ENCODE results near the gene TNRC18. TPM values are rescaled to one million over a fixed set of nuclear protein-coding genes. Genes with fewer than 3 reads are reported as not detected.
"Not testable (repeated sequence)": the region's sequence is repeated elsewhere in the genome, so short reads cannot be mapped to it uniquely, and the experiment has no call there.

The TNRC18 gene
- total RNA-seq, 2 experiments from 2014 or later, result 43.8 to 44.2 TPM

DNA sequence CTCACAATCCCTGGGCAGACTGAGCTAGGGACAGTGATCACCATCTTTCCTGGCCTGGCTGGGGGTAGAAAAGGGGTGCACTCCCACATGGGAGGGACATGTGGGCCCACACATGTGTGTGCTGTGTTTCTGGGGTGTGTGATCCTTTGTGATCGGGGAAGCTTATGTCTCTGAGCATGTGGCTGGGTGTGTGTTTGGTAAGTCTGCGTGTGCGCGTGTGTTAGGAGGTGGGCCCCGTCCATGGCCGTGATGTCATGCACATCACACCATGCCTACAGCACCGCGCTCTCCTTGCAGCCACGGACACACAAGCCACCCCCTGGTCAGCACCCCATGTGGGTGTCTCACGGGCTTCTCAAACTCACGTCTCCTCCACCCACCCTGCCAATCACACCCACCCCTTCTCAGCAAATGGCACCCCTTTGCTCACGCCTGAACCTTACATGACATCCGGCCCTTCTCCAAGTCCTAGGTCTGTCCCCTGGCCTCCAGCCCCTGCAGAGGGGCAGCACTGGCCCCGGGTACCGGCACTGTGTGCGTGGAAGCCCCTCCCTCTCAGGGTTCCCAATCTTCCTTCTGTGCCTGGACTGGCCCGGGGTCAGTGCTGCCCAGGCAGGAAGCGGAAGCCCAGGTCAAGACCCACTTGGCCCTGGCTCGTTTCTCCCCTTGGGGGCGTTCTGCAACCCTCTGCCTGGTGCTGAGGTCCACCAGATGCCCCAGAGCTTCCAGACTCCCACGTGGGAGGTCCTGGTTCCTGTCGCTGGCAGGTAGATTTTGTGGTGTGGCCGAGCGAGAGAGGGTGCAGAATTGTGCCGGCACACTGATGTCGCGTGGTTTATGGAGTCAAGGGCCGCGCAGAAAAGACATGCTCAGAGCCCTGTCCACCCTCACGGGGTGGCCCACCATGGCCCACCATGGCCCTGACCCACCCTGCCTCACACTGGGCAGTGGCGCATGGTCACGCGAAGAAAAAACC lies 128.3 kb downstream of the TNRC18 start:
- intact Hi-C loops (cut with micrococcal nuclease), result no loop called here
- CTCF ChIA-PET, result interaction anchor here (1.0 kb wide), 1 partner anchor 70 kb away, joined by 3 read pairs; no protein-coding TSS in a partner anchor

GRCh38 chr7:5294169-5294987 lies 129.3 kb downstream of the TNRC18 start:
- H3K27me3 Mint-ChIP-seq, result peaks cover 18% of the 10 kb centered on the region
- no peak for DNase-seq
- no peak for ATAC-seq
- no peak for TF ChIP-seq CTCF (IDR thresholded peaks at IDR 0.05)
- H3K4me3 Mint-ChIP-seq, result no peak overlapping the region
- H3K4me1 Mint-ChIP-seq (ENCODE audit: low read depth), result peaks cover 12% of the 10 kb centered on the region
- peaks cover 6% of the 10 kb centered on the region for H3K9me3 Mint-ChIP-seq
- no peak overlapping the region for H3K27ac Mint-ChIP-seq
- ChIA-PET CTCF (interaction anchor here (1.0 kb wide), 1 partner anchor 71 kb away, joined by 3 read pairs; no protein-coding TSS in a partner anchor), POLR2A (no interaction called here)
- intact Hi-C loops (cut with micrococcal nuclease), result no loop called here
- H3K36me3 Mint-ChIP-seq (ENCODE audit: low read depth), result peaks cover 3% of the 10 kb centered on the region

More for the DNA sequence above, 128.3 kb downstream of the TNRC18 start:
- Mint-ChIP-seq H3K4me3 (no peak overlapping the region), H3K4me1 (ENCODE audit: low read depth) (peaks cover 12% of the 10 kb centered on the region), H3K27me3 (peaks cover 18% of the 10 kb centered on the region), H3K27ac (no peak overlapping the region), H3K9me3 (peaks cover 6% of the 10 kb centered on the region), H3K36me3 (ENCODE audit: low read depth) (peaks cover 3% of the 10 kb centered on the region)
- POLR2A ChIA-PET, result no interaction called here
- no peak for ATAC-seq
- DNase-seq, result no peak
- no peak for TF ChIP-seq CTCF (IDR thresholded peaks at IDR 0.05)

DNA sequence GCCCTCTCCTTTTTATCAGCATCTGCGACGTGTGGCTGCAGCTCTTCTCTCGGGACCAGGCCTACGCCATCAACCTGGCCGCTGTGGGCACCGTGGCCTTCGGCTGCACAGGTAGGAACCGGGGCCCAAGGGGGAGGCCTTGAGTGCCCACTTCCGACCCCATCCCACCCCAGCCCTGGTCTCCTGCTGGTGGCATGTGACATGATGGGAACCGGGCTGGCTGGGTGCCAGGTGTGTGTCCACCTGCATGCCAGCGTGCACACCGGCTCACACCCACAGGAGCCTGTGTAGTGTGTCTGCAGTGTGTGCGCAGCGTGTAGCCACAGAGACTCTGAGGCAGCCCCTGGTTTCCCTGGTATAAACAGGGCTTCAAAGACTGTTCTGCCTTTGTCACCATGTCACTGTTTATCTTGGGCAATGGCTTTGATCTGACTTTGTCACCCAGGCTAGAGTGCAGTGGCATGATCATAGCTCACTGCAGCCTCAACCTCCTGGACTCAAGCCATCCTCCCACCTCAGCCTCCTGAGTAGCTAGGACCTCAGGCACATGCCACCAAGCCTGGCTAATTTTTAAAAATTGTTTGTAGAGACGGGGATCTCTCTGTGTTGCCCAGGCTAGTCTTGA lies 131.8 kb downstream of the TNRC18 start:
- H3K36me3 Mint-ChIP-seq (ENCODE audit: low read depth); POLR2A ChIA-PET; H3K27ac Mint-ChIP-seq; H3K4me1 Mint-ChIP-seq (ENCODE audit: low read depth); H3K9me3 Mint-ChIP-seq; intact Hi-C loops (cut with micrococcal nuclease); H3K27me3 Mint-ChIP-seq; ATAC-seq; H3K4me3 Mint-ChIP-seq; CTCF ChIA-PET; DNase-seq: not testable (repeated sequence)

GRCh38 chr7:5291301-5291700 lies 132.3 kb downstream of the TNRC18 start:
- Mint-ChIP-seq H3K9me3 (peaks cover 6% of the 10 kb centered on the region), H3K27me3 (peaks cover 8% of the 10 kb centered on the region), H3K4me1 (ENCODE audit: low read depth) (peaks cover 3% of the 10 kb centered on the region), H3K4me3 (no peak overlapping the region), H3K36me3 (ENCODE audit: low read depth) (peaks cover 3% of the 10 kb centered on the region), H3K27ac (no peak overlapping the region)
- intact Hi-C loops (cut with micrococcal nuclease), result no loop called here
- no peak for DNase-seq
- no peak for TF ChIP-seq CTCF (IDR thresholded peaks at IDR 0.05)
- ATAC-seq, result no peak
- POLR2A ChIA-PET, result no interaction called here
- CTCF ChIA-PET, result no interaction called here

DNA sequence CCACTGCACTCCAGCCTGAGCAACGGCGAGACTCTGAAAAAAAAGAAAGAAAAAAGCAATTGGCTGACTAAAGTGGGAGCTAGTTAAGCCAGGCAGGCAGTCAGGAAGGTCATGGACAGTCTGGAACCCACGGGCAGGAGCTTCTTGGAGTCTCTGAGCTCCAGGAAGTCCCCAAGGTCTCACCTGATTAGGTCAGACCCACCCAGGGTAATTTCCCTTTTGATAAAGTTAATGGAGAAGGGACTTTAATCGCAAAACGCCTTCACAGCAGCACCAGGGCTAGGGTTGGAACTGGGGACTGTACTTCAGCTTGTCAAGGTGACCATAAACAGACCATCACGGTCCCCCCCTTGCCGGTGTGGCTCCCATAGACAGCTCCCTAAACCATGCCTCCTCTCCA lies 134.3 kb downstream of the TNRC18 start:
- no peak for DNase-seq
- no peak overlapping the region for H3K27ac Mint-ChIP-seq
- H3K9me3 Mint-ChIP-seq, result no peaks in the 10 kb centered on the region
- CTCF ChIA-PET, result no interaction called here
- intact Hi-C loops (cut with micrococcal nuclease), result no loop called here
- H3K27me3 Mint-ChIP-seq, result peaks cover 5% of the 10 kb centered on the region
- TF ChIP-seq CTCF (IDR thresholded peaks at IDR 0.05), result no peak
- no peak overlapping the region for H3K4me3 Mint-ChIP-seq
- no peaks in the 10 kb centered on the region for H3K4me1 Mint-ChIP-seq (ENCODE audit: low read depth)
- H3K36me3 Mint-ChIP-seq (ENCODE audit: low read depth), result no peaks in the 10 kb centered on the region
- no peak for ATAC-seq
- POLR2A ChIA-PET, result interaction anchor here (1.1 kb wide), 1 partner anchor 59 kb away, joined by 3 read pairs; no protein-coding TSS in a partner anchor

GRCh38 chr7:5288560-5288959 lies 135.1 kb downstream of the TNRC18 start:
- intact Hi-C loops (cut with micrococcal nuclease); DNase-seq; H3K27me3 Mint-ChIP-seq; H3K36me3 Mint-ChIP-seq (ENCODE audit: low read depth); H3K4me3 Mint-ChIP-seq; H3K4me1 Mint-ChIP-seq (ENCODE audit: low read depth); H3K9me3 Mint-ChIP-seq; ATAC-seq; H3K27ac Mint-ChIP-seq: not testable (repeated sequence)
- ChIA-PET CTCF (interaction anchor here (1.1 kb wide), 1 partner anchor 49 kb away, joined by 3 read pairs; no protein-coding TSS in a partner anchor), POLR2A (interaction anchor here (1.1 kb wide), 1 partner anchor 58 kb away, joined by 3 read pairs; no protein-coding TSS in a partner anchor)
